ENCODE results near the gene PDCD1. TPM values are rescaled to one million over a fixed set of nuclear protein-coding genes. Genes with fewer than 3 reads are reported as not detected.

Gene PDCD1
- total and polyA plus RNA-seq, 2 of the 8 experiments (the other 6 are each of a cell fraction or from before 2014, with no cell fraction given), result 0.48 to 1.1 TPM

GRCh38 chr2:241895712-241896641 lies 37.3 kb upstream of the PDCD1 start (continued):
- no peak for TF ChIP-seq CHD2 (IDR thresholded peaks at IDR 0.05; ENCODE audit: low read length)
- TF ChIP-seq GTF2F1 (IDR thresholded peaks at IDR 0.05; ENCODE audit: borderline replicate concordance, low read depth, low read length), result no peak
- TF ChIP-seq SP4 (IDR thresholded peaks at IDR 0.05; ENCODE audit: low read length), result no peak
- TF ChIP-seq RAD21 (IDR thresholded peaks at IDR 0.05 in 1 of 2, conservative IDR thresholded peaks at IDR 0.05 in 1 of 2; ENCODE audit: low read depth in 2 of 2, low read length in 2 of 2), result no peak
- TF ChIP-seq EGR1 (IDR thresholded peaks at IDR 0.05; ENCODE audit: borderline replicate concordance, low read depth, low read length), result no peak
- no peak for TF ChIP-seq MAFK (IDR thresholded peaks at IDR 0.05; ENCODE audit: low read depth, low read length)
- no peak for TF ChIP-seq RBBP5 (IDR thresholded peaks at IDR 0.05; ENCODE audit: borderline replicate concordance, low read depth, low read length)
- no peak for TF ChIP-seq NANOG (IDR thresholded peaks at IDR 0.05; ENCODE audit: insufficient read depth, low read depth, low read length, poor library complexity, severe bottlenecking)

Data from H1 (cell line).